Lung (tissue), 12 donors: ENCODE results near the gene RSPO3. TPM values are rescaled to one million over a fixed set of nuclear protein-coding genes. Genes with fewer than 3 reads are reported as not detected.
A peak's percentile ranks its signal among the peaks of the same experiment; 100 is the strongest.

Experiments
- ATAC-seq: fragments of 200-7000 bp; cut with Tn5 transposase; one replicate; pipeline ENCODE4 v1.9.1; 2020; ENCODE audit warnings: moderate number of reproducible peaks; ENCODE audit not compliant: insufficient read depth, low FRiP score
- DNase-seq, 3 donors: peaks; one replicate each; pipeline ENCODE4 v3.0.0-alpha.2; 2013 to 2017
- H3K27ac ChIP-seq, 2 donors: one replicate each; pipeline ENCODE4 v1.5.1; 2013; ENCODE audit warnings: mild to moderate bottlenecking in 2 of 2, moderate library complexity in 2 of 2, control low read depth in 1 of 2, inconsistent platforms in 1 of 2, low read depth in 1 of 2, low read length in 1 of 2
- H3K27me3 ChIP-seq, 3 donors: one replicate each; pipeline ENCODE4 v1.5.1; 2013; ENCODE audit warnings: low read length in 2 of 3; ENCODE audit not compliant: control insufficient read depth in 3 of 3, insufficient read depth in 3 of 3
- H3K36me3 ChIP-seq, 4 donors: one replicate each; pipeline ENCODE4 v1.5.1; 2013; ENCODE audit warnings: low read length in 4 of 4, mild to moderate bottlenecking in 1 of 4, moderate library complexity in 1 of 4; ENCODE audit not compliant: control insufficient read depth in 4 of 4, insufficient read depth in 4 of 4
- H3K4me1 ChIP-seq, 5 donors: one replicate each; pipeline ENCODE4 v1.5.1; 2013; ENCODE audit warnings: low read length in 5 of 5, mild to moderate bottlenecking in 2 of 5, moderate library complexity in 1 of 5; ENCODE audit not compliant: control insufficient read depth in 5 of 5, insufficient read depth in 5 of 5
- H3K4me3 ChIP-seq: one replicate; pipeline ENCODE4 v1.5.1; 2013; ENCODE audit warnings: mild to moderate bottlenecking, control low read depth, moderate library complexity
- H3K9ac ChIP-seq, 2 donors: one replicate each; pipeline ENCODE4 v1.5.1; 2013; ENCODE audit warnings: low read length in 2 of 2, control low read depth in 1 of 2; ENCODE audit not compliant: insufficient read depth in 1 of 2
- H3K9me3 ChIP-seq, 4 donors: one replicate each; pipeline ENCODE4 v1.5.1; 2013; ENCODE audit warnings: low read length in 3 of 4, mild to moderate bottlenecking in 1 of 4, moderate library complexity in 1 of 4; ENCODE audit not compliant: control insufficient read depth in 4 of 4, insufficient read depth in 3 of 4
- WGBS, 2 donors: extraction: QIAGEN DNeasy Blood & Tissue Kit; methylation state at CpG; one replicate each; pipeline ENCODE4 v1.1.7; 2013; 5-methylcytosine and 5-hydroxymethylcytosine counted together
- polyA plus RNA-seq, 2 donors: library from polyadenylated mRNA; stranded (reverse); fragments of 200-250 nt; gene quantifications; one replicate each; pipeline ENCODE4 v1.2.1, GENCODE V29; 2013
- total RNA-seq, 2 donors: library from RNA; depleted of rRNA in 1 of 2; stranded (reverse); fragments of >200 nt in 1 of 2; gene quantifications; one replicate each; pipeline ENCODE4 v1.2.1, GENCODE V29; 2014 to 2021
- TF ChIP-seq, protein P1 (sequence below): IDR thresholded peaks from 2 replicates; pipeline ENCODE4 v1.5.1; 2012; ENCODE audit warnings: mild to moderate bottlenecking; ENCODE audit errors: control extremely low read depth, extremely low read depth
- donor health status: control.
- donor health status: control.
- donor health status: Bipolar disorder and iron deficiency.
- donor health status: healthy.
- donor health status: DM: yes; HTN: yes; CAD: no.

RSPO3 gene
- total and polyA plus RNA-seq, 4 donors = 0.88 to 5.9 (median 4.6) TPM

DNA sequence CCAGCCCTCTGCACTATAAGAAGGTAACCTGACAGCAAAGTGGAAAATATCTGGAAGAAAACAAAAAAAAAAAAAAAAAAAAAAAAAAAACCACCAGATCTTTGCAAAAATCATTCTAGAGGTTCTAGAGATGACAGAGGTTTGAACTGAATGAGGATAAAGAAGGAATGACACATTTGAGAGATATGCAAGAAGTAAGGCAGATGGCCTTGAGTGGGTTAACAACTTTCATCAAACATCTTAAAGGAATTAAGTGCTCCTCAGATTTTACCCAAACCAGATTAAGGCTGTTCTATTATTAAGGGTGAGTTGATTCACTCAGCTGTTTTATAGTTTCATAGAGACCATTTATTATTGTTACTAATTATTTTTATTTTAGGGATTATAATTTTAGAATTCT lies 62.0 kb downstream of the RSPO3 start:
- no peaks in the 10 kb centered on the region for H3K36me3 ChIP-seq
- no peak overlapping the region for H3K9ac ChIP-seq
- TF ChIP-seq, protein P1, sequence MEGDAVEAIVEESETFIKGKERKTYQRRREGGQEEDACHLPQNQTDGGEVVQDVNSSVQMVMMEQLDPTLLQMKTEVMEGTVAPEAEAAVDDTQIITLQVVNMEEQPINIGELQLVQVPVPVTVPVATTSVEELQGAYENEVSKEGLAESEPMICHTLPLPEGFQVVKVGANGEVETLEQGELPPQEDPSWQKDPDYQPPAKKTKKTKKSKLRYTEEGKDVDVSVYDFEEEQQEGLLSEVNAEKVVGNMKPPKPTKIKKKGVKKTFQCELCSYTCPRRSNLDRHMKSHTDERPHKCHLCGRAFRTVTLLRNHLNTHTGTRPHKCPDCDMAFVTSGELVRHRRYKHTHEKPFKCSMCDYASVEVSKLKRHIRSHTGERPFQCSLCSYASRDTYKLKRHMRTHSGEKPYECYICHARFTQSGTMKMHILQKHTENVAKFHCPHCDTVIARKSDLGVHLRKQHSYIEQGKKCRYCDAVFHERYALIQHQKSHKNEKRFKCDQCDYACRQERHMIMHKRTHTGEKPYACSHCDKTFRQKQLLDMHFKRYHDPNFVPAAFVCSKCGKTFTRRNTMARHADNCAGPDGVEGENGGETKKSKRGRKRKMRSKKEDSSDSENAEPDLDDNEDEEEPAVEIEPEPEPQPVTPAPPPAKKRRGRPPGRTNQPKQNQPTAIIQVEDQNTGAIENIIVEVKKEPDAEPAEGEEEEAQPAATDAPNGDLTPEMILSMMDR = no peak
- H3K27me3 ChIP-seq = no peaks in the 10 kb centered on the region
- peaks cover 0 to 27% (median 0%) of the 10 kb centered on the region in 5 donors for H3K4me1 ChIP-seq
- H3K27ac ChIP-seq = no peak overlapping the region
- no peak for ATAC-seq
- DNase-seq = no peak
- no peak overlapping the region for H3K4me3 ChIP-seq
- H3K9me3 ChIP-seq = peaks cover 0 to 3% (median 0%) of the 10 kb centered on the region in 4 donors

DNA sequence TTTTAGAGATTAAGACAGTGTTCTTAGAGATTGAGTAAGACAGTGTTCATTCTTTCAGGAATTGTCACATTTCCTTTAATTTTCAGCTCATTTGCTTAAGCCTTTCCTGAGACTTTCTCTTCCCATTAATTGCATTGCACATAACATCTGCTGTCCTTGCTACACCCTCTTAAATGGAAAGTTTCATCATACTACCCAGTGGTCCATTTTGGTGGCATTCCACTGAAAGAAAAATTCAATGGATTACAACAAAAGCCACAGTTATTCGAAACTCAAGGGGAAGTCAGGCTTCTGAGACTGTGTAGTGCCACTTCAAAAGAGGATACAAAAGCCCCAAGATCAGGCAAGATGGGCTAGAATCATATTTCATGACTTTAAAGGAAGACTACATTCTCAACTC lies 64.0 kb downstream of the RSPO3 start:
- DNase-seq (no peak), ATAC-seq (no peak)
- no peak overlapping the region for H3K27ac ChIP-seq
- H3K4me3 ChIP-seq = no peak overlapping the region
- H3K9me3 ChIP-seq = peaks cover 0 to 3% (median 0%) of the 10 kb centered on the region in 4 donors
- WGBS, 2 donors = 37 to 64% methylated on average over 1 of the region's 1 CpG
- no peak overlapping the region for H3K9ac ChIP-seq
- H3K4me1 ChIP-seq = peaks cover 0 to 17% (median 0%) of the 10 kb centered on the region in 5 donors
- no peaks in the 10 kb centered on the region for H3K27me3 ChIP-seq
- no peaks in the 10 kb centered on the region for H3K36me3 ChIP-seq
- TF ChIP-seq, protein P1 = no peak

DNA sequence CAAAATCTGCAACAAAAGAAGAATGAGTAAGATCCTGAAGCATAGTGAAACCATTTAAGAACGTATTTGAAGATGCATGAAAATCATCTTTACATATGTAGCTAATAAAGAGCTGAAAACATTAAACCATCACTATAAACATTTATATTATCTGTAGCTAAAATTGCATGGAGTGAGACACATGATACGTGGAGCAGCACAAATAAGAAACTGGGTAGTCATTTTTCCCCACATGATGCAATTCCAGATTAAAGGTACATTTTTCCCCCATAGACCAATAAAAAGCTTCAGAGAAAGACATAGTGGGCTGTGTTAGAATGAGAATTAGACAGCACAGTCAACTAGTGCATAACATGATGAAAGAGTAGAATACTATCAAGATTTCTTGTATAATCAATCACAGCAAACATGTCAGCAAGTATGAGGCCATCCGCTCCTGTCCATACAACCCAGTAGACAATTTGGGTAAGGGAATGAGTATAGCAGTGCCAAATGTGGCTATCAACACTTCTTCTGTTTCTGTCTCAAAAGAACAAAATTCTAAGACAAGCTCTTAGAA lies 67.0 kb downstream of the RSPO3 start:
- WGBS, 2 donors = 88 to 95% methylated on average over 3 of the region's 3 CpGs
- H3K9me3 ChIP-seq = peaks cover 0 to 3% (median 0%) of the 10 kb centered on the region in 4 donors
- ATAC-seq (no peak), DNase-seq (no peak)
- H3K27me3 ChIP-seq = no peaks in the 10 kb centered on the region
- H3K4me3 ChIP-seq = no peak overlapping the region
- H3K27ac ChIP-seq = no peak overlapping the region
- no peaks in the 10 kb centered on the region for H3K36me3 ChIP-seq
- TF ChIP-seq, protein P1 = no peak
- peaks cover 0 to 7% (median 0%) of the 10 kb centered on the region in 5 donors for H3K4me1 ChIP-seq
- H3K9ac ChIP-seq = no peak overlapping the region

DNA sequence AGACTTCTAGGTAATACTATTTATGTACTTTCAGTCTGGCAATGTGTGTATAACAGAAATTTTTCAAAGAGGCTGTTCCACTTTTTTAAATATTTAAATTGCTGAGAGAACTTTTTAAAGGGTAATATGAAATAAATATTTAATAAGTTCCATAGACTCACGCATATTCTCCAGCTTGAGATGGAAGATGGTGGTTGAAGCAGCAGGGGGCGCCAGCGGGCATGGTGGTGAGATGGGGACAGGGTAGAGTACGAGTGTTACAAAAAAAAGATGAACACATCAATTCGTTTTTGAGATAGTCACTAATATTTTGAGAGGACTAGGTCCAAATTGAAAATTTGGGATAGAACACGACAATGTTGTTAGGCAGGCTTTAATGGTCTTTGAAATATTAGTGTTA lies 68.4 kb downstream of the RSPO3 start:
- no peaks in the 10 kb centered on the region for H3K36me3 ChIP-seq
- H3K27ac ChIP-seq = no peak overlapping the region
- no peaks in the 10 kb centered on the region for H3K9me3 ChIP-seq
- H3K9ac ChIP-seq = no peak overlapping the region
- TF ChIP-seq, protein P1 = no peak
- no peaks in the 10 kb centered on the region for H3K27me3 ChIP-seq
- peaks cover 0 to 17% (median 10%) of the 10 kb centered on the region in 5 donors for H3K4me1 ChIP-seq
- WGBS, 2 donors = 50 to 51% methylated on average over 6 of the region's 6 CpGs
- ATAC-seq = peak; percentile 58
- no peak for DNase-seq
- H3K4me3 ChIP-seq = no peak overlapping the region
